ENCODE data around the gene ANAPC7.

- TF ChIP-seq CTCF (conservative IDR thresholded peaks at IDR 0.05) (no peak), ZFX (IDR thresholded peaks at IDR 0.05) (no peak)
Observed at GRCh38 chr12:110335481-110336045, 67.9 kb downstream of the ANAPC7 start.
